ENCODE data around the gene SYT7.
"Not testable (repeated sequence)": the region's sequence is repeated elsewhere in the genome, so short reads cannot be mapped to it uniquely, and the experiment has no call there.

The SYT7 gene

GRCh38 chr11:61475433-61475832 is 105.4 kb downstream of the SYT7 start:
- DNase-seq (ENCODE audit: low spot score): no peak

- no peak for DNase-seq (ENCODE audit: low spot score)
Observed at GRCh38 chr11:61474013-61474643, 106.7 kb downstream of the SYT7 start.

GRCh38 chr11:61473370-61474012 is 107.4 kb downstream of the SYT7 start:
- no peak for DNase-seq (ENCODE audit: low spot score)

- DNase-seq (ENCODE audit: low spot score): no peak
Observed at GRCh38 chr11:61472868-61473267, 108.0 kb downstream of the SYT7 start.

- DNase-seq (ENCODE audit: low spot score): no peak
Observed at GRCh38 chr11:61472282-61472681, 108.6 kb downstream of the SYT7 start.

GRCh38 chr11:61468002-61468401 is 112.9 kb downstream of the SYT7 start:
- no peak for DNase-seq (ENCODE audit: low spot score)

GRCh38 chr11:61467602-61468001 is 113.3 kb downstream of the SYT7 start:
- DNase-seq (ENCODE audit: low spot score): not testable (repeated sequence)
